ENCODE data around the gene RNF31. TPM values are rescaled to one million over a fixed set of nuclear protein-coding genes. Genes with fewer than 3 reads are reported as not detected.

RNF31 gene
- total and polyA plus RNA-seq, 7 donors, result 43.3 to 81.5 (median 55.7) TPM

DNA sequence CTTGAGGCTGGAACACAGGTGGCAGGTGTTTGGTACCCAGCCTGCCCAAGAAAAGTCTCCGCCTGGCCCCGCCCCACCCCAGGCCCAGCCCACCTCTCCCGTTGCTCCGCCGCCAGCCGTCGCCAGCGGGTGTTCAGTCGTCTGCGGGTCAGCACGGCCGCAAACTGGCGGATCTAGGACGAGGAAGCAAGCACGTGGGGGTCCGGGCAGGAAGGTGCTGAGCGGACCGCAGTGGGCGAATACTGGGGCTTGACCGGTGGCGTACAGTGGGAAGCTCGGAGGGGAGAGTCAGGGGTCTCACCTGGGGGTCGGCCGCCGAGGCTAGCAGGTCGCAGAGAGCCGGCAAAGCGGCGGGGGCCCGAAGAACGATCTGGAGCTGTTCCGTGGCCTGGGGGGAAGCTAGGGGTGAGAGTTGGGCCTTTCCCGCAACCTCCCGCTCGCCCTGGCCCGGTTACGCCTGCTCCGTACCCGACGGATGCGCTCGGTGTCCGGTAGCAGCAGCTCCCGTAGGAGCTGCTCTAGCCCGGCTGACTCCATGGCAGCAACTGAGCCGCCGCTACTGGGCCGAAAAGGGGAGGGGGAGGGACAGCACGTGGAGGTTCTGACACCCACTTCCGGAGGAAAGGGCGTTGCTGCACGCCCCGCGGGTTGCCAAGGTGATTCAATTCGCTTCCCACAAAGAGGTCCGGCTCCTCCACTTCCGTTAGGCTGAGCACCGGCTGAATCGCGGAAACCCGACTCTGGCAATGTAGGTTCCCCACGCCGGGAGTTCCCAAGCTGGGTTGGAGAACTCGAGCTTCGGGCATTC is 41.2 kb downstream of the RNF31 start, which contains the start of gene IPO4:
TSS of gene IPO4 (minus strand) at position 566 of the 808 bp plus-strand sequence. CDS start at position 537, 29 bp downstream.
- DNase-seq (peak; percentile 95 to 98), ATAC-seq (peak; percentile 95 to 97 (median 96))
- Histone ChIP-seq H3K9me3 (no peaks in the 10 kb centered on the region), H3K36me3 (ENCODE audit: insufficient read depth in 1 of 2, low read depth in 1 of 2) (peaks cover 6 to 73% of the 10 kb centered on the region in 2 donors), H3K27ac (peak within 1 kb of the TSS; percentile 94), H3K27me3 (ENCODE audit: insufficient read depth in 3 of 3, low read length in 2 of 3) (no peaks in the 10 kb centered on the region), H3K4me1 (peaks cover 21% of the 10 kb centered on the region), H3K4me3 (peak within 1 kb of the TSS; percentile 90)
- TF ChIP-seq, protein P1, sequence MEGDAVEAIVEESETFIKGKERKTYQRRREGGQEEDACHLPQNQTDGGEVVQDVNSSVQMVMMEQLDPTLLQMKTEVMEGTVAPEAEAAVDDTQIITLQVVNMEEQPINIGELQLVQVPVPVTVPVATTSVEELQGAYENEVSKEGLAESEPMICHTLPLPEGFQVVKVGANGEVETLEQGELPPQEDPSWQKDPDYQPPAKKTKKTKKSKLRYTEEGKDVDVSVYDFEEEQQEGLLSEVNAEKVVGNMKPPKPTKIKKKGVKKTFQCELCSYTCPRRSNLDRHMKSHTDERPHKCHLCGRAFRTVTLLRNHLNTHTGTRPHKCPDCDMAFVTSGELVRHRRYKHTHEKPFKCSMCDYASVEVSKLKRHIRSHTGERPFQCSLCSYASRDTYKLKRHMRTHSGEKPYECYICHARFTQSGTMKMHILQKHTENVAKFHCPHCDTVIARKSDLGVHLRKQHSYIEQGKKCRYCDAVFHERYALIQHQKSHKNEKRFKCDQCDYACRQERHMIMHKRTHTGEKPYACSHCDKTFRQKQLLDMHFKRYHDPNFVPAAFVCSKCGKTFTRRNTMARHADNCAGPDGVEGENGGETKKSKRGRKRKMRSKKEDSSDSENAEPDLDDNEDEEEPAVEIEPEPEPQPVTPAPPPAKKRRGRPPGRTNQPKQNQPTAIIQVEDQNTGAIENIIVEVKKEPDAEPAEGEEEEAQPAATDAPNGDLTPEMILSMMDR (IDR thresholded peaks at IDR 0.05), result no peak
- 0 to 1% (median 0%) methylated on average over 60 to 65 of the region's 65 CpGs for WGBS, 3 donors
- intact Hi-C loops (cut with DNase I), result loop anchor here in 1 of 2 donors (2.0 kb wide), 1 partner anchor 26 kb away; no protein-coding TSS in a partner anchor

DNA sequence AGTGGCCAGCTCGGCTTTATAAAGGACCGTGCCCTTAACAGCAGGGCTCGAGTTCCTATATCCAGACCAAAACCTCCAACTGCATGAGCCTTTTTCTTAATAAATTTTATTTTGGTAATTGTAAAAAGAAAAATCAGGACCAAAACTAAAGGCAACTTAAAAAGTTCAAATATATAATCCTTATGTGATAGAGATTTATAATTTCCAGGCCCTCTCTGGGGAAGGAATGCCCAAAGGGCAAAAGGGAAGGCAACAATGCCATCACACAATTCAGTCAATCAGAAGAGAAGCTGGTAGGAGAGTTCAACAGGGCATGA is 41.7 kb downstream of the RNF31 start:
- TF ChIP-seq, protein P1 (IDR thresholded peaks at IDR 0.05), result no peak
- Histone ChIP-seq H3K36me3 (ENCODE audit: insufficient read depth in 1 of 2, low read depth in 1 of 2) (peaks cover 6 to 67% of the 10 kb centered on the region in 2 donors), H3K27me3 (ENCODE audit: insufficient read depth in 3 of 3, low read length in 2 of 3) (no peaks in the 10 kb centered on the region), H3K4me1 (peaks cover 21% of the 10 kb centered on the region), H3K9me3 (no peaks in the 10 kb centered on the region), H3K27ac (peak overlapping the region; percentile 94), H3K4me3 (peak overlapping the region; percentile 90)
- intact Hi-C loops (cut with DNase I), result loop anchor here in 1 of 2 donors (2.0 kb wide), 1 partner anchor 26 kb away; no protein-coding TSS in a partner anchor
- DNase-seq (no peak), ATAC-seq (no peak)
- WGBS, 3 donors, result 0 to 2% (median 1%) methylated on average over 3 of the region's 3 CpGs

DNA sequence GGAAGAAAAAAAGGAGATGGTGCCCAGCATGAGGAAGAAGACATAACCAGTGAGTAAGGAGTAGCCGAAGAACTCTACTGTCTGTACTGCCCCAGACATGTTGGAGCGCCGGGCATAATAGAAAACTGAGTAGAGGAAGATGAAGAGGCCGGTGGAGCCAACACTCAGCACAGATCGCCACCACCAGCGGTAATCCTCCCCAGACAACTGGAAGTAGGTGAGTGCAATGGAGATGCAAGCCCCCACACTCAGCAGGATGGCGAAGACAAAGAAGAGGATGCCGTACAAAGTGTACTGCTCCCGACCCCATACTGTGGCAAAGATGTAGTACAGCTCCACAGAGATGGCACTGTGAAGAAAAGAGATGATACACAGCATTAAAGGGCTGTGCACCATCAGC is 42.2 kb downstream of the RNF31 start:
- DNase-seq, result no peak
- WGBS, 3 donors, result 83 to 95% (median 91%) methylated on average over 9 of the region's 9 CpGs
- Histone ChIP-seq H3K27me3 (ENCODE audit: insufficient read depth in 3 of 3, low read length in 2 of 3) (no peaks in the 10 kb centered on the region), H3K36me3 (ENCODE audit: insufficient read depth in 1 of 2, low read depth in 1 of 2) (peaks cover 6 to 63% of the 10 kb centered on the region in 2 donors), H3K9me3 (no peaks in the 10 kb centered on the region), H3K4me3 (peak overlapping the region; percentile 90), H3K4me1 (peaks cover 25% of the 10 kb centered on the region), H3K27ac (no peak overlapping the region)
- intact Hi-C loops (cut with DNase I), result loop anchor here in 1 of 2 donors (2.0 kb wide), 1 partner anchor 25 kb away; no protein-coding TSS in a partner anchor
- TF ChIP-seq, protein P1 (IDR thresholded peaks at IDR 0.05), result no peak
- no peak for ATAC-seq

DNA sequence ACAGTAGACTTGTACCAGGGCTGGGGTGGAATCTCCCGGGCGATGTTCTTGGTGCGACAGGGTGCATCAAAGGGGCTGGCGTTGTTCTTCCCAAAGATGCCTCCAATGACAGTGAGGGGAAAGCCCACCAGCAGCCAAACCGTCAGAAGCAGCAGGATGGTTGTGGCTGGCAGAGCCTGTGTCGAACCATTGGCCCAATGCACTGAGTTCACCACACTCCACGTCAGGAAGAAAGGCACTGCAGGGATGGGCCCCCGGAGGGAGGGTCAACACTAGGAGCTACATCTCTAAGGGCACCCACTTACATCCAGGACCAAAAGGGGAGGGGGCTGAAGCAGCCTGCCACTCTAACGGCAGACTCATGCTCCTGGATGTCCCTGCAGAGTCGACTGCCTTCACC is 43.1 kb downstream of the RNF31 start:
- DNase-seq (no peak), ATAC-seq (no peak)
- WGBS, 3 donors, result 81 to 82% (median 82%) methylated on average over 9 to 10 of the region's 10 CpGs
- intact Hi-C loops (cut with DNase I), result no loop called here
- peaks cover 3 to 53% of the 10 kb centered on the region in 2 donors for H3K36me3 ChIP-seq (ENCODE audit: insufficient read depth in 1 of 2, low read depth in 1 of 2)
- TF ChIP-seq, protein P1 (IDR thresholded peaks at IDR 0.05), result no peak
- no peaks in the 10 kb centered on the region for H3K9me3 ChIP-seq
- H3K4me3 ChIP-seq, result no peak overlapping the region
- peaks cover 29% of the 10 kb centered on the region for H3K4me1 ChIP-seq
- no peak overlapping the region for H3K27ac ChIP-seq
- no peaks in the 10 kb centered on the region for H3K27me3 ChIP-seq (ENCODE audit: insufficient read depth in 3 of 3, low read length in 2 of 3)
